ENCODE measurements around the gene EFHC2.

GRCh38 chrX:44310227-44310626, 33.2 kb downstream of the EFHC2 start:
- TF ChIP-seq, protein P1, sequence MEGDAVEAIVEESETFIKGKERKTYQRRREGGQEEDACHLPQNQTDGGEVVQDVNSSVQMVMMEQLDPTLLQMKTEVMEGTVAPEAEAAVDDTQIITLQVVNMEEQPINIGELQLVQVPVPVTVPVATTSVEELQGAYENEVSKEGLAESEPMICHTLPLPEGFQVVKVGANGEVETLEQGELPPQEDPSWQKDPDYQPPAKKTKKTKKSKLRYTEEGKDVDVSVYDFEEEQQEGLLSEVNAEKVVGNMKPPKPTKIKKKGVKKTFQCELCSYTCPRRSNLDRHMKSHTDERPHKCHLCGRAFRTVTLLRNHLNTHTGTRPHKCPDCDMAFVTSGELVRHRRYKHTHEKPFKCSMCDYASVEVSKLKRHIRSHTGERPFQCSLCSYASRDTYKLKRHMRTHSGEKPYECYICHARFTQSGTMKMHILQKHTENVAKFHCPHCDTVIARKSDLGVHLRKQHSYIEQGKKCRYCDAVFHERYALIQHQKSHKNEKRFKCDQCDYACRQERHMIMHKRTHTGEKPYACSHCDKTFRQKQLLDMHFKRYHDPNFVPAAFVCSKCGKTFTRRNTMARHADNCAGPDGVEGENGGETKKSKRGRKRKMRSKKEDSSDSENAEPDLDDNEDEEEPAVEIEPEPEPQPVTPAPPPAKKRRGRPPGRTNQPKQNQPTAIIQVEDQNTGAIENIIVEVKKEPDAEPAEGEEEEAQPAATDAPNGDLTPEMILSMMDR (IDR thresholded peaks at IDR 0.05; ENCODE audit: insufficient read depth, low read depth, low read length) = no peak
- TF ChIP-seq EZH2 (IDR thresholded peaks at IDR 0.05; ENCODE audit: insufficient read depth, low read length) = no peak

Measured in astrocyte (in vitro differentiated cells and primary cell).